ENCODE data around the gene CLIP1.
"Not testable (repeated sequence)": the region's sequence is repeated elsewhere in the genome, so short reads cannot be mapped to it uniquely, and the experiment has no call there.

The CLIP1 gene

DNA sequence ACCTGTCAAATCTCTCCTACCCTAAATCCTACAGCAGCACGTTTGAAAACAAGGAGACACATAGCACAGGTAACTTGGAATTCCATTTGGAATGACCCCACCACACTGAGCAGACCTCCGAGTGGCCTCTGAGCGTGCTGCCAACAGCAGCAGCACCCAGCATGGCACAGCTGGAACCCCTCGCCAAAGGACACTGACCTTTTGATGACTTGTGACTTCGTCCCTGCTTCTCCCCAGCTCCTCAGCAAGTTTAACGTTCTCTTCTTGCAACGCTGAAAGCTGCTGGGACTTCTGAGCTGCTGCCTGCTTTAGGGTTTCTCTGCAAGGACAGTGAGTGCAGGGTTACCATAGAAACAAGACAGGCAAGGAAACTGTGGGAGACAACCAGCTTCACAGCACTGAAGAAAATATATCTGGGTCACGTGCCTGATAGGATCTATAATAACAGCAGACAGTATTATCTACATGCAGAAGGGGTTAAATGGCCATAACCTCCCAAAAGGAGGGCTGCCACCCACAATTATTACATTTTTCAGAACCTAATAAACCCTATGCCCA lies 112.8 kb downstream of the CLIP1 start:
- no peak for DNase-seq

DNA sequence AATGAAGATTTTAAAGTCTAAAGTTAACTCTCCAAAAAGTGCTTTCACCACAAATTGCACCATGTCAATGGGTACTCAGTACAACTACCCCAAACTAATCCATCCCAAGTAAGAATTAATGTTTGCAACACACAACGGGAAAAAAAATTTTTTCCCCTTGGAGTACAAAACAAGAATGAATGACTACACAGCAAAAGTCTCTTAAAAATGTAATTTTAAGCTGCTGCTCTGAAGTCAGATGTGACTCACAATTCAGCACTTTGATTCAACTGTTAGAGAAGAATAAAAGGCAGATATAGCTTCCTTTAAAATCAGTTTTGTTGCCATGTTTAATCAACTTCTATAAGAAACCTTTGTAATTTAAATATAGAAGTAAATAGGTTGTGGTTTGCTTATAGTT lies 113.7 kb downstream of the CLIP1 start:
- DNase-seq: no peak

DNA sequence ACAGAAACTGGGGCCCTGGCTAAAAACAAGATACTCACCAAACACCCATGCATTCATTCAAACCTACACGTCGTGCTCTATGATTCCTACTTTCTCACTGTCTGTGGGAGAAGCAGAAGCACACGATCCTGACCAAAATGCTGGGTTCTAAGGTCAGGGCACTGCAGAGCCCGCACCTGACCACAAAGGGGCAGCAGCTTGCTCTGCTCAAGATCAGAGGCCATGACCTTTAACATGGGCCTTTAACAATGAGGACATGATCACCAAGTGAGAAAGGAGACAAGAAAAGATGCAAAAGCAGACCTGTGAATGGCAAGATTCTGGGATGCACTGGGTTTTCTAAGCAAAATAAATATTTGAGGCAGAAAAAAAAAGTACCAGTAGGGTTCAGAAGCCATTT lies 116.1 kb downstream of the CLIP1 start:
- no peak for DNase-seq

DNA sequence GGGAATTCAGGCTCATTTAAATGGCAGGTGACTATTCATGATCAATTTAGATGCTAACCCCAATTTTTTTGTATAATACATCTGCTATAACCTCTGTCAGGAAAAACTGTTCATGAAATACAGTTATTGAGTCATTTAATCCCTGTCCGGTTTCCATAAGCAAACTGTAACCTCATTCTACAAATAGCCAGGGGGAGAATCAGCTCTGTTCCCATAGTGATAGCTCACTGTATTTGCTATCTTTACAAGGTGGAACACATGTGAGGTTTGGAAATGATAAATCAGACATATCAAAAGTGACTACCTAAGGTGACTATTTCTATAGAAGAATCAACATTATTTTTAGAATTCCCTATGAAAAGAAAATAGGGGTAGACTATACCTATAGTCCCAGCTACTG lies 117.5 kb downstream of the CLIP1 start:
- DNase-seq: no peak

DNA sequence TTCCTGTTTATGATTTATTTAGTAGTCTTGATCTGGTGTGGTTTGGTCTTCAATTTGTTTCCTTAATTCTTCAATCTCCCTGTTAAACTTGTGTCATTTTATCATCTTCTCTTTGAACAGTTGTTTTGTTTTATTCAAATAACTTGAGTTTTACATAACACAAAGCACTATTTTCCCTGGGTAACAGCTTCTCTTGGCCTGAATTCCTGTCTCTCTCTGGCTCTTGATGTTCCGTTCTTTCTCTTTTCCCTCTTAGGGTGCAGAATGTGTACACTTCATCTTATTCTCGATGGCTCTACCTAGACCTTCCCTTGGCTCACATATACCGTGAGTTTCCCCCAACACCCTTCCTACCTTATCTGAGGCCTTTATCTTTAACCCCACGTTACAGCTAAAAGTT lies 119.4 kb downstream of the CLIP1 start:
- DNase-seq: no peak

GRCh38 chr12:122298071-122298748 lies 124.3 kb downstream of the CLIP1 start:
- no peak for DNase-seq

- DNase-seq: no peak
Observed at GRCh38 chr12:122297494-122297893, 125.0 kb downstream of the CLIP1 start.

GRCh38 chr12:122295877-122296276 lies 126.6 kb downstream of the CLIP1 start:
- no peak for DNase-seq

DNA sequence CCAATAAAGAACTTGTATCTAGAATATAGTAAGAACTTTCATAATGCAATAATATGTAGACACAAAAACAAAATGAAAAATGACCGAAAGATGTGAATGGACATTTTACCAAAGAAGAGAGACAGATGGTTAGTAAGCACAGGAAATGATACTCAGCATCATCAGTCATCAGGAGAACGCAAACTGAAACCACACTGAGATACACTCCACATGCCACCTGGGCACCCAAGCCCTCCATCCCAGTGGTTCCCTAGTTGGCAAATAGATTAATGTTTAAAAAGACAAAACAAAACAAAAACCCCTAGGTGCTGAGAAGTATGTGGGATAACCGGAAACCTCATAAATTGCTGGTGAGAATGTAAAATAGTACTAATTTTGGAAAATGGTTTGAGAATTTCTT lies 129.4 kb downstream of the CLIP1 start:
- peak; percentile 58 for DNase-seq

- no peak for DNase-seq
Observed at GRCh38 chr12:122291431-122291830, 131.0 kb downstream of the CLIP1 start.

DNA sequence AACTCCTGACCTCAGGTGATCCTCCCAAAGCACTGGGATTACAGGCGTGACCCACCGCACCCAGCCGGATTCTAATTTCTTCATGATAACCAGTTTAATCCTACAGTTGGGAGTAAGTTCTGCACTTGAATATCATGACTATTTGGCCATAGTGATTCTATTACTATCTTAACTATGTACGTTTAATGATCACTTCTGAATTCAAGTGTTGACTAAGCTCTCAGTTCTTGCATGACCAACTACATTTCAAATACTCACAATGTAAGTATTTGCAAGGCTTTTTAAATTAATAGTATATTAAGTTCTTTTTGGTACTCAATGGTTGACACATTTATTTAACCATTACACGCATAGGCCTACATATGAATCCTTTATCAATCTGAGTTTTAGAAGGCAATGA lies 138.8 kb downstream of the CLIP1 start:
- no peak for DNase-seq

GRCh38 chr12:122282061-122282460 lies 140.4 kb downstream of the CLIP1 start:
- DNase-seq: no peak

DNA sequence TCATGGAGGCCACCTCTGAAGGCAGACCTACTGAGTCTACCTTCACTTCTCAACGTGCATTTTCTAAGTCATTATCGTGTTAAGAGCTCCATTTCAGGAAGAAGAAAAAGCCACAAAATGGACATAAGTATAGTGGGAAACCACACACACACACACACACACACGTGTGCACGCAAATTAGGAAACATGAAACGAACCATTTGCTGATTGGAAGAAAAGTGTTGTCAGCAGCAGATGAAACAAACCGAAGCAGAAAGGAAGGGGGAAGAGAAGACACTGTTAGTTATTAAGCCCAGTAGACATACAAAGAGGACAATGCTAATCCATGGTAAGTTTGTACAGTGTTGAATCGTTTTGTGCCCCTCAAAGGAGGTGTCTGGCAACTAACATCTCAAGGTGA lies 146.2 kb downstream of the CLIP1 start:
- DNase-seq: no peak

- DNase-seq: no peak
Observed at GRCh38 chr12:122275459-122275858, 147.0 kb downstream of the CLIP1 start.

- DNase-seq: peak; percentile 97
Observed at GRCh38 chr12:122266230-122266901, 156.1 kb downstream of the CLIP1 start, which contains the start of gene VPS33A. Gene VPS33A, minus strand, starts transcription at chr12:122266494. Its CDS starts 86 bp downstream, at chr12:122266408.

- DNase-seq: peak; percentile 44
Observed at GRCh38 chr12:122265886-122266229, 156.6 kb downstream of the CLIP1 start.

DNA sequence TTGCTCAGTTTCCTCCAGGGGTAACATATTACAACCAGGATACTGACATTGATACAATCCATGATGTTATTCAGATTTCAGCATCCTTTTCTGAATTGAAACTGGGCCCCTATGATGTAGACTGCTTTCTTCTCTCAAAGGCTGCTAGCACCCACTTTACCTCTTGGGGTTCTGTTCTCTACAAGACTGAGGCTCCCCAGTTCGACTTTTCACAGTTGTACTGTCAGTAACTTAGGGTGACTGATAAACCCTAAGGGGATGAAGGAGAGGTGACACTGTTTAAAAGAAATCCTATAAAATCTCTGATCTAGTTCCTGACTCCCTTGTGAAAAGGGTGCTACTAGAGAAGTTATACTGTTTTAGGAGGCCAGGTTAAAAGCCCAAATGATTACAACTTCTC lies 157.0 kb downstream of the CLIP1 start:
- peak; percentile 24 for DNase-seq

GRCh38 chr12:122260735-122261134 lies 161.7 kb downstream of the CLIP1 start:
- DNase-seq: not testable (repeated sequence)

- not testable (repeated sequence) for DNase-seq
Observed at GRCh38 chr12:122258939-122259338, 163.5 kb downstream of the CLIP1 start.

- DNase-seq: not testable (repeated sequence)
Observed at GRCh38 chr12:122258462-122258861, 164.0 kb downstream of the CLIP1 start.

GRCh38 chr12:122250536-122250935 lies 171.9 kb downstream of the CLIP1 start:
- no peak for DNase-seq

- no peak for DNase-seq
Observed at GRCh38 chr12:122250047-122250446, 172.4 kb downstream of the CLIP1 start.

DNA sequence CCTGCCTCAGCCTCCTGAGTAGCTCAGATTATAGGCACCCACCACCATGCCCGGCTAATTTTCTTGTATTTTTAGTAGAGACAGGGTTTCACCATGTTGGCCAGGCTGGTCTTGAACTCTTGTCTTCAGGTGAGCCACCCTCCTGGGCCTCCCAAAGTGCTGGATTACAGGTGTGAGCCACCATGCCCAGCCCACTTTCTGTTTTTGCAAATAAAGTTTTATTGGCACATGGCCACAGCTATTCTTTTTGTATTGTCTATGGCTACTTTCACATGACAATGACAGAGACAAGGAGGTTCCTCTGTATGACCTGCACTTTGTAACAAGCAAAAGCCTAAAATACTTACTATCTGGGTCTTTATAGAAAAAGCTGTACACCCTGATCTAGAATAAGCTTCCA lies 176.9 kb downstream of the CLIP1 start:
- no peak for DNase-seq

- peak; percentile 49 for DNase-seq
Observed at GRCh38 chr12:122244565-122245371, 177.7 kb downstream of the CLIP1 start.

All from activated CD4-positive, alpha-beta T cell treated with anti-CD3 and anti-CD28 coated beads, Interleukin-2, Interleukin-6, amounts not matched to agents 100 ng/mL and 50 ng/mL, durations not matched to agents 16 hours and 8 hours (primary cell).